HPDE6-E6E7 (cell line): Measurements from ENCODE around the gene VRK2.
"Not testable (repeated sequence)": the region's sequence is repeated elsewhere in the genome, so short reads cannot be mapped to it uniquely, and the experiment has no call there.

ENCODE experiments used
- DNase-seq: peaks from one replicate; pipeline ENCODE4 v3.0.0; 2011; ENCODE audit warnings: missing footprints; ENCODE audit errors: extremely low spot score

VRK2 gene

GRCh38 chr2:58158481-58158880 lies 111.9 kb downstream of the VRK2 start:
- no peak for DNase-seq

- no peak for DNase-seq
Observed at GRCh38 chr2:58163913-58164312, 117.3 kb downstream of the VRK2 start.

- DNase-seq = not testable (repeated sequence)
Observed at GRCh38 chr2:58168130-58168529, 121.5 kb downstream of the VRK2 start.

- DNase-seq = not testable (repeated sequence)
Observed at GRCh38 chr2:58169845-58170244, 123.2 kb downstream of the VRK2 start.

- DNase-seq = not testable (repeated sequence)
Observed at GRCh38 chr2:58170334-58170933, 123.8 kb downstream of the VRK2 start.

GRCh38 chr2:58171831-58172230 lies 125.2 kb downstream of the VRK2 start:
- DNase-seq = not testable (repeated sequence)

GRCh38 chr2:58177187-58177586 lies 130.6 kb downstream of the VRK2 start:
- DNase-seq = not testable (repeated sequence)

GRCh38 chr2:58180175-58180574 lies 133.6 kb downstream of the VRK2 start:
- not testable (repeated sequence) for DNase-seq

GRCh38 chr2:58180635-58181034 lies 134.0 kb downstream of the VRK2 start:
- no peak for DNase-seq

GRCh38 chr2:58182527-58182926 lies 135.9 kb downstream of the VRK2 start:
- no peak for DNase-seq

GRCh38 chr2:58186501-58186900 lies 139.9 kb downstream of the VRK2 start:
- no peak for DNase-seq

GRCh38 chr2:58187022-58187421 lies 140.4 kb downstream of the VRK2 start:
- DNase-seq = not testable (repeated sequence)

- DNase-seq = no peak
Observed at GRCh38 chr2:58194458-58194857, 147.9 kb downstream of the VRK2 start.

GRCh38 chr2:58195662-58196061 lies 149.1 kb downstream of the VRK2 start:
- DNase-seq = no peak

GRCh38 chr2:58197894-58198293 lies 151.3 kb downstream of the VRK2 start:
- DNase-seq = no peak

- no peak for DNase-seq
Observed at GRCh38 chr2:58202404-58202803, 155.8 kb downstream of the VRK2 start.

- DNase-seq = no peak
Observed at GRCh38 chr2:58203018-58203417, 156.4 kb downstream of the VRK2 start.

GRCh38 chr2:58204195-58204959 lies 157.8 kb downstream of the VRK2 start:
- DNase-seq = no peak

- DNase-seq = no peak
Observed at GRCh38 chr2:58206785-58207184, 160.2 kb downstream of the VRK2 start.

GRCh38 chr2:58207189-58207588 lies 160.6 kb downstream of the VRK2 start:
- DNase-seq = no peak
